Activated CD4-positive, alpha-beta T cell treated with anti-CD3 and anti-CD28 coated beads, Interleukin-2, Interleukin-4, amounts not matched to agents 100 ng/mL and 50 ng/mL, durations not matched to agents 16 hours and 8 hours (primary cell): ENCODE measurements around the gene MAP1LC3B.
"Not testable (repeated sequence)": the region's sequence is repeated elsewhere in the genome, so short reads cannot be mapped to it uniquely, and the experiment has no call there.

Experiments
- DNase-seq: peaks from one replicate; pipeline ENCODE4 v3.0.0-alpha.2; 2020; ENCODE audit warnings: low spot score

MAP1LC3B gene

DNA sequence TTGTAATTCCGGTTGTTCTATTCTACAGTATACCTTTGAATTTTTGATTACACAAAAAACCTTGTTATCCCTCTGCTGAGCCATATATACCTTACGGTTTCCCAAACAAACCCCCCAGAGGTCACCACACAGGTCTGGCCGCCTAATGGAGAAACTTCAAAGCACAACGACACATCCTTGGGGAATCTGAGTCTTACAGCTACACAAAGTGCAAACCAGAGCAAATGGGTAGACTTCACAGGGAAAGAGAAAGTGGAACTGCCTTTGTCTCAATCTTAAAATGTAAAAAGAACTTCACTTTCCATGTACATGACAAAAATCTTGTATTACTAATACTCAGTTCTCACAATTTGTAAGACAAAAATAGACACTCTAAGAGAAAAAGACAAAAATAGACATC lies 11.3 kb upstream of the MAP1LC3B start:
- DNase-seq, result peak; percentile 24

DNA sequence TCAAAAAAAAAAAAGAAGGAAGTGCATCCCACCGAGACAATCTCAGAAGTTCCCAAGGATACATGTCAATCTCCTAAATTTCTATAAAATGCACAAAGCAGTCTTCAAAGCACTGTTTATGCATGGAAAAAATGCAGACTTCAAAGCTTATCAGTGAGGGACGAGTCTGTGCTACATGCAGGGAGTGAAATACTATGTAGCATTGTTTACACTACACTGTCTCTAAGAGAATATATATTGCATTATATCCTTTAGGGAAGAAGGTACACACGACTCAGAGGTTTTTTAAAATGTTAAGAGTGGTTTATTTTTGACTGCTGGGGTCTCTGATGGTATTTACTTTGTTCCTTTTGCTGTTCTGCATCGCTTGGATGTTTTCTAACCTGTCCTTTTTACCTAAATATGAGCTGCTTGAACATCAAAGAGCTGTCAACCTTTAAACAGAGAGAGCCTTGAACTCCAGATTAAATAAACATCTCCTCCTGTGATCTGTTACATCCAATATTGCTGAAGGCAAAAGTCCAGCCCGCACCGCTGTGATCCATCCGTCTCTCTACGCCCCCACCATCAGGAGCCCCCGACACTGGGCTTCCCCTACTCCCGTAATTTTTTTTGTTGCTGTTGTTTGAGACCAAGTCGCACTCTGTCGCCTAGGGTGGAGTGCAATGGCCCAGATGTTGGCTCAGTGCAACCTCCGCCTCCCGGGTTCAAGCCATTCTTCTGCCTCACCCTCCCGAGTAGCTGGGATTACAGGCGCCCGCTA lies 9.9 kb upstream of the MAP1LC3B start:
- DNase-seq, result no peak

DNA sequence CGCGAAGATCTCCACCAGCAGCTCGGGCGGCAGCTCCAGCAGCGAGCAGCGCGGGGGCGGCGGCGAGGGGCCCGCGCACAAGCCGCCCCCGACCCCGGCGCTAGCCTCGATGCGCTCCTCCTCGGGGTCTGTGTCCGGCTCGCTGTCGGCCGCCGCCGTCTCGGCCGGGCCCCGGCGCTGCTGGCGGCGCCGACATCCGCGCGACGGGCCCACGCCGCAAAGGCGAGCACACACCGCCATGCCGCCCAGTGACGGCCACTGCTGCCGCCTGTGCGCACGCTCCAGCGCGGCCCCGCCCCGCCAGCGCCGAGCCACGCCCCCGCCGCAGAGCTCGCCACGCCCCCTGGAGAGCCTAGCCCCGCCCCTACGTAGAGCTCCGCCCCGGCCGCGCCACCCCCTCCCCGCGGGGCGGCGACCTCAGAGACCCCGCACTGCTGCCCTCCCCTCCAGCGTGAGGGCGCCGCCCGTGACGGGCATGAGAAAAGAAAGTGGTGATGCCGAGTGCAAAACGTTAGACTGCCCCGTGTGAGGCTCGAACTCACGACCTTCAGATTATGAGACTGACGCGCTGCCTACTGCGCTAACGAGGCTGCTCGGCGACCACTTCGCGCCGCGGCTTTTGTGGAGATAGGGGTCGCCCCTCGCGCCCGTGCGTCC lies 8.5 kb upstream of the MAP1LC3B start, which contains the start of gene FBXO31:
Gene FBXO31 (minus strand): TSS at position 272 of the 657 bp plus-strand sequence. CDS start 32 bp downstream, at position 240.
- peak; percentile 95 for DNase-seq

DNA sequence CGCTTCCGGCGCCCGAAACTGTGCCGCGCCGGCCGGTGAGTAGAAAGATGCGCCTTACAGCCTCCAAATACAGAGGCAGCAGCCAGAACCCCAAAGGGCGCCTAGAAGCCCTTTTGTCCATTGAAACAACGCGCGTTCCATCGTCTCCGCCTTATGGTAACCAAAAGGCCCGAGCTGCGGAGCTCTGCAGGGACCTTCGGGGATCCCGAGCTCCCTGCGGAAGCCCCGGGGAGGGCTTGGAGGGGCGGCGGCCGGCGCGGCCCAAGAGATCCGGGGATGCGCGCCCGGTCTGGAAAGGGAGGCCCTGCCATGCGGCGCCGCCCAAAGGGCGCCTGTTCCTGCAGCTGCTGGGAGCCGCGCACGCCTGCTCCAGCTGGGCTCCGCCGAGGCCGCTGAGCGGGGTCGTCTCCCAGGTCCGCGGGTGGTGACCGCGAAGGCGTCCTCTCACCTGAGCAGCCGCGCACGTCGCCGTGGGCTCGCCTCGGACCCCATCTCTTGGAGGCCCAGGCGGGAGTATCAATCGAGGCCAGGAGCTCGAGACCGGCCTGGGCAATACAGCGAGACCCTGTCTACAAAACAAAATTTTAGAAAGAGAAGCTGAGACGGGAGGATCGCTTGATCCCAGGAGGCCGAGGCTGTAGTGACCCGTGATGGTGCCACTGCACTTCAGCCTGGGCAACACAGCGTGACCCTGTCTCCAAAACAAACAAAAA lies 7.8 kb upstream of the MAP1LC3B start:
- peak; percentile 43 for DNase-seq

DNA sequence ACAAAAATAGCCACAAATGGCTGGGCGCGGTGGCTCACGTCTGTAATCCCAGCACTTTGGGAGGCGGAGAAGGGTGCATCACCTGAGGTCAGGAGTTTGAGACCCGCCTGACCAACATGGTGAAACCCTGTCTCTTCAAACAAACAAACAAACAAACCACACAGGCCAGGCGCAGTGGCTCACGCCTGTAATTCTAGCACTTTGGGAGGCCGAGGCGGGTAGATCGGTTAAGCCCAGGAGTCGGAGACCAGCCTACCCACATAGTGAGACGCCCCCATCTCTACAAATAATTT lies 7.3 kb upstream of the MAP1LC3B start:
- DNase-seq, result not testable (repeated sequence)

DNA sequence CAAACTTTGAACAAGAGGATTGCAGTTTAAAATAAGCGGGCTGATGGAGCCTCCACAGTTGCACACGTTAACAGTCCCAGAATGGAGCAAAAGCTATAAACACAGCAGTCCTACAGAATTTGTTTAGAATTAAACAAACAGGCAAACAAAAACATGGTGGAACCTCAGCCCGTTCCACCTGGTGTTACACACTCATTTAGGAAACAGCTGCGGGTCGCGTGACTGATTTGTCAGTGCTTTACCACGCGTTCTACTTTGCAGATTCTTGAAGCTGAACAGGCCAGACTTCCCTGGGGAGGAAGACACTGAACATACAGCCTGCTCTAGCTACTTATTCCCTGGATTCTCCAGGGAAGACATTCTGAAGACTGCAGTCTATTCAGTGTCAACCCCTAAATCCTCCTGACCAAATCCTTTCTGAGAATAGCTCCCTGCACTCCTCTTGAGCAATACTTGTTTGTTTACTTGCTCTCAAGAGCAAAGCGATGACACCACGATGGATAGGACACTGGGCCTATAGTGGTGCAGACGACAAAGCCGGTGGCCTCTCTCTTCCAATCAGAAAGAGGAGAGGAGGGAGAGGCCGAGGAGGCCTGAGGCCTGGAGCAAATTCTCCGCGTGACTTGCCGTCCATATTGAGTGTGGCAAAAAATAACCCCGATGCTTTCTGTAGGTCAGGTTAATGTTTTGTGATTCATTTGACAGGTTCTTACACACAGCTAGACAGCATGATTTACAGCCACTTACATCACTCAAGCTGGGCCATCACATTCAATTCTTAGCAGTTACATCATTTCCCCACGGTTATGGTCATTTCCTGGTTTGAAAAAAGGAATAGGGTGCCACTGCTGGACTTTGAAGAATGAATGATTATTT lies 4.0 kb upstream of the MAP1LC3B start:
- peak; percentile 96 for DNase-seq

GRCh38 chr16:87388818-87389134 lies 3.4 kb upstream of the MAP1LC3B start:
- no peak for DNase-seq

DNA sequence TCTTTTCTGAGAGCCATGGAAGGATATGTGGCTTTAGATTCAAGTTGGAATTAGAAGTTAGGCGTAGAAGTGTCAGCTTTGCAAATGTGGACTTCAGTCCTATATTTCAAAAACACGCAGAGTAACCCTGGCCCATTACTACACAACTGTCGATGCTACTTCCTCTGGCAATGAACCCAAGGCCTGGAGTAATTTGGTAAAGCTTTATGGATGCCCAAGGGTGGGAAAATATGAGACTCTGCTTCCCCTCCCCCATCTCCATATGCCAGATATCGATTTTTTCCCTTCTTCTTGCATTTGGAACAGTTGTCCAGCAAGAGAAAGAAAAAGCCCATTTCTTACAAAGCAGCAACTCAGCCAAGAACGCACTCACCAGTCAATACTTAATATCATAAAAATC lies 2.9 kb upstream of the MAP1LC3B start:
- no peak for DNase-seq

GRCh38 chr16:87389914-87390313 lies 2.2 kb upstream of the MAP1LC3B start:
- DNase-seq, result not testable (repeated sequence)

DNA sequence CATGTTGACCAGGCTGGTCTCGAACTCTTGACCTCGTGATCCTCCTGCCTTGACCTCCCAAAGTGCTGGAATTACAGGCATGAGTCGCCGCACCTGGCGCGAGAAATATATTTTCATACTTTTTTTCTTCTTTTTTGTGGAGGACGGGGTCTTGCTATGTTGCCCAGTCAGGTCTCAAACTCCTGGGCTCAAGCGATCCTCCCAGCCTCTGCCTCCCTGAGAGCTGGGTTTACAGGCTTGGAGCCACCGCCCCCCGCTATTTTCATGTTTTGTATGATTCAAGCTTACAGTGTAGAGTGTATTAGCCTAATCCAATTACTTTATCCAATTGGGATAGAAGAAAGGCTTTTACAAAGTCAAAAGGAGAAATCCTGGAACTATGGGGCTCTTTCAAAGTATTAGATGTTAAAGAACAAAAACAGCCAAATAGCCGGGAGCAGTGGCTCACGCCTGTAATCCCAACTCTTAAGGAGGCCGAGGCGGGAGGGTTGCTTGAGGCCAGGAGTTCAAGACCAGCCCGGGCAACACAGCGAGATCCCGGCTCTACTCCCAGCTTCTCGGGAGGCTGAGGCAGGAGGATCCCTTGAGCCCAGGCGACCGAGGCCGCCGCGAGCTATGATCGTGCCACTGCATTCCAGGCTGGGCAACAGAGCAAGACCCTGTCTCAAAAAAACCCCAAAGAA lies 1.4 kb upstream of the MAP1LC3B start:
- DNase-seq, result no peak

GRCh38 chr16:87391324-87391949 lies 699 bp upstream of the MAP1LC3B start:
- no peak for DNase-seq

- DNase-seq, result peak; percentile 34
Measured at GRCh38 chr16:87392821-87393679, 914 bp downstream of the MAP1LC3B start.

DNA sequence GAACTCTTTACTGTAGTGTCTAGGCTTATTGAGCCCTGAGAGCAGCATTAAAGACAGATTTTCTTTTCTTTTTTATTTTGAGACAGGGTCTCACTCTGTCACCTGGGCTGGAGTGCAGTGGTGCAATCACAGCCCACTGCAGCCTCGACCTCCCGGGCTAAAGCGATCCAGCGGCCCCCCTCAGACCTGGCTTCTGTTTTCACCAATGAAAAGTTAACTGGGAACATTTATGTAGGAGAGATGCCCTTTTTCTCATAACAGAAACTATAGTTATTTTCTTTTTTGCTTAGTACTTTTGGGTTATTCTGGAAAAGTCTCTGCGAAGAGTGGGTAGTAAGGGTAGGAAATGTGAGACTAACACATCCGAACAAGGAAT lies 1.5 kb downstream of the MAP1LC3B start:
- DNase-seq, result no peak

DNA sequence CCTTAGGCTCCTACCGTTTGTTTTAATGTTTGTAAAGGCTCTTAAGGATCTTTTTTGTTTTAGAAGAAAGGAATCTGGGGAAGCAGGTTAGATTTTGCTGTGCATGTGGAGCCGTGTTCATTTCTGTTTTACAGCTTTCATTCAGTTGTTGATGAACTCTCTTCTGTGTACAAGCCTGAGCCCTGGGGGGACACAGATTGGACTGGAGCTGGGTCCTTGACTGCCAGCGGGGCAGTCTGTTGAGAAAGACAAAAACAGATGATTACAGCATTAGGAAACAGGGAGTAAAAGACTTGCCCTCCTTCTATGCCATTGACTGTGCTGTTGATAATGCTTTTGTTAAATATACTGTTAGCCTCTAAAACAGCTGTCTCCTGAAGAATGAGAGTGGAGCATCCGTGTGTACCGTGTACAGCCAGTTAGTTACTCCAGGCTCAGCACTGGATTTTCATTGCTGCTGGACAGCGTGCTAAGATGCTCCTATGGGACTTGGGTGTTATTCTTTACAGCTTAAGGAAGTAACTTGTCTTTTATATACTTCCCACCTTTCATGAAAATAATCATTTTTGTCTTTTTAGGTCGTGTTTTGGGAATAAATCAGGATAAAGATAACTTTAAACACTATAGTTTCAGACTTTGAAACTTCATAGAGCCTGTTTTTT lies 3.2 kb downstream of the MAP1LC3B start:
- no peak for DNase-seq

DNA sequence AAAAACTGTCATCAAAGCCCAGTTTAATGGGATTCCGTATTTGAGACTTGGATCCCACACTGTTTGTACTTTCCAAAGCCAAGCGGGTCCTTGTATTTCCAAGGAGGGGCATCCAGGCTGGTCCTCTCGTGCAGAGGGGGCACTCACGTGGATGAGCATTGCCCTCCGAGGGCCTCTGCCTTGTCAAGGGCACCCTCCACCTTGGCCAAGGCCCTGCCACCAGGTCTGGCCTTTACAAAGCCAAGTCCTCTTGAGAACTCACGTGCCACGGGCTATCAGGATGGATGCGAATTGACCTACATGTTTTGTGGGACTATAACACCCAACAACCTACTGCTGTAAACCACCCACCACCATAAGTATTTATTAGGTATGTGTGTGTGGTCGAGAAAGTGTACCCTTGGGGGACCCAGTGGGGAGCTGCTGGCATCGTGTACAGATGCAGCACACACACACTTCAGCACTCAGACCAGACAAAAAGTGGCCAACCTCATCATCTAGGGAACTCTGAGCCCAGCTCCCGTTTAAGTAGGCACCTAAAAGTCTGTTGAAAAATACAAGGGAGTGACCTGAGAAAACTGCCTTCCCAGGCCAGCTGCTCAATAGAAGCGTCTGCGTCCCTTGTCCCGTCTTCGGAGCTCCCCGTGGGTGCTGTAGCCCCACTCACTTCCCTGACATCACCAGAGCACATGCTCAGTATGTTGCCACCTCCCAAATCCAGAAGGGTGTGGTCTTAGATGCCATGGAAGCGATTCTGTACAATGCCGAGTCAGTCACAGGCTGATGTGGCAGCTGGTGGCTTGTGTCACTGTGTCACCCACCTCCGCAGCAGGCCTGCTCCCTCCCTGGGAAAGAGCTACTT lies 12.9 kb downstream of the MAP1LC3B start:
- no peak for DNase-seq

DNA sequence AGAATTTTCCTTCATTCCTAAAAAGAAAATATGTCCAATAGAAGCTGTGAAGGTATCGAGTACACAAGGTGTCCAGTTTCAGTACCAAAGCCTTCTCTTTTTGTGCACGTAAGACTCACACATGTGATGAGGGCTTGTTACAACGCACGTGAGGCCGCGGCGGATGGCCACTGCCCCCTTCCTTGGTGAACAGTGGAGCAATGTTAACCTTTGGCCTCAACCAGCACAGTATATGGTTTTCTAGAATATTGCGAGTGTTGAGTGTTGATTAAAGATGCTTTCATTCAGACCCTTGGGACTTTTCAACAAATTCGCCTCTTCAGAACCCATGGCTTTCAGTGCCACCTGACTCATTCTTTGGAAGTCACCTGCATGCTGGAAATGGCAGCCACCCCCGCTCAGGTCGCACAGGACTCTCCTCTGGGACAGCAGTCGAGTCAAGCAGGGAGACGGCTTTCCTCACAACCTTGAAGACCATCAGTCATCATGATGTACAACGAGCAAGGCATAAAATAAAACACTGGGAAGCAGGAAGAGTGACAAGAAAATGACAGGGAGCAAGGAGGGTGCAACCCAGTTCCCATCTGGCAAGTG lies 14.5 kb downstream of the MAP1LC3B start:
- DNase-seq, result no peak

GRCh38 chr16:87407511-87408112 lies 15.5 kb downstream of the MAP1LC3B start:
- no peak for DNase-seq

DNA sequence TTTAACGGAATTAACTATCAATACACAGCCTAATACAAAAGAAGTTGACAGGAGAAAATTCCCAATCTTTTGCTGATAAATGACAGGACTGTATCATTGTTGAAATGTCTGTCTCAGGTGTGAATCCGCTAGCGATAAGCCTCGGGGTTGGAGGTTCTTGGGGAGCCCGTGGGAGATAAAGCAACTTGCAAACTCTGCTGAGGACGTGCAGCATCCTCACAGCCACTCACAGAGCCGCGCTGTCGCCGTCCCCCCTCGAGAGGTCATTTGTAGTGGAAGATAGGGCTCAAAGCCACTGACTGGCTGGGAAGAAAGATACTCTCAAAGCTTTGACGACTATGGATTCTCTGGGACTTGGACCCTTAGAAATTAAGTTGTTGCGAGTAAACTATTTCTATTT lies 17.0 kb downstream of the MAP1LC3B start:
- no peak for DNase-seq
